ENCODE measurements around the gene KRTAP5-6.

The KRTAP5-6 gene, protein sequence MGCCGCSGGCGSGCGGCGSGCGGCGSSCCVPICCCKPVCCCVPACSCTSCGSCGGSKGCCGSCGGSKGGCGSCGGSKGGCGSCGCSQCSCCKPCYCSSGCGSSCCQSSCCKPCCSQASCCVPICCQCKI
- 0 reads per million in 2 experiments for total RNA-seq

DNA sequence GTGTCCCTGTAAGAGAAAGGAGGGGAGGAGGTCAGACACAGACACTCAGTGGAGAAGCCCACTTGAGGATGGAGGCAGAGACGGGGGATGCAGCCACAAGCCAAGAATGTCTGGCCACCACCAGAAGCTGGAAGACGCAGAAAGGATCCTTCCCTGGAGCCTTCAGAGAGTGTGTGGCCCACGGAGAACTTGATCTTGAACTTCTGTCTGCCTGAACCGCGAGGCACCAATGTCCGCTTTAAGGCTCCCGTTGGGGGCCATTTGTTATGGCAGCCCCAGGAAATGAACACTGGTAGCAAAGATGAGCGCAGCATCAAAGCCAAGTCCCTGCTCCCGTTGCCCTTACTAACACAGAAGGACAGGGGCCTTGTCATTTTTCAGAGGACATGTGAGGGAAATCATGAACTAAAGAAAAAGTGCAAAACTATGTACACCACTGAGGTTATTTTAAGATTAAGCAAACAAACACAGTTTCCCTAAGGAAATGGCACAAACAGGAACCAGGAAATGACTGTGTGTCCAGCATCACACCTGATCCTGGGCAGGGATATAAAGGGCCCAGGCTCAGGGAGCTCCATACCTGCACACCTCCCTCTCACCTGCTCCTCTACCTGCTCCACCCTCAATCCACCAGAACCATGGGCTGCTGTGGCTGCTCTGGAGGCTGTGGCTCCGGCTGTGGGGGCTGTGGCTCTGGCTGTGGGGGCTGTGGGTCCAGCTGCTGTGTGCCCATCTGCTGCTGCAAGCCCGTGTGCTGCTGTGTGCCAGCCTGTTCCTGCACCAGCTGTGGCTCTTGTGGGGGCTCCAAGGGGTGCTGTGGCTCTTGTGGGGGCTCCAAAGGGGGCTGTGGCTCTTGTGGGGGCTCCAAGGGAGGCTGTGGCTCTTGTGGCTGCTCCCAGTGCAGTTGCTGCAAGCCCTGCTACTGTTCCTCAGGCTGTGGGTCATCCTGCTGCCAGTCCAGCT lies at the start of gene KRTAP5-6:
Gene KRTAP5-6 (plus strand): TSS at position 588 of the 963 bp plus-strand sequence. CDS start 51 bp downstream, at position 639.
- no peak for DNase-seq (ENCODE audit: low read depth)

GRCh38 chr11:1647901-1648652 lies 48.9 kb upstream of the KRTAP5-6 start:
- no peak for DNase-seq (ENCODE audit: low read depth)

DNA sequence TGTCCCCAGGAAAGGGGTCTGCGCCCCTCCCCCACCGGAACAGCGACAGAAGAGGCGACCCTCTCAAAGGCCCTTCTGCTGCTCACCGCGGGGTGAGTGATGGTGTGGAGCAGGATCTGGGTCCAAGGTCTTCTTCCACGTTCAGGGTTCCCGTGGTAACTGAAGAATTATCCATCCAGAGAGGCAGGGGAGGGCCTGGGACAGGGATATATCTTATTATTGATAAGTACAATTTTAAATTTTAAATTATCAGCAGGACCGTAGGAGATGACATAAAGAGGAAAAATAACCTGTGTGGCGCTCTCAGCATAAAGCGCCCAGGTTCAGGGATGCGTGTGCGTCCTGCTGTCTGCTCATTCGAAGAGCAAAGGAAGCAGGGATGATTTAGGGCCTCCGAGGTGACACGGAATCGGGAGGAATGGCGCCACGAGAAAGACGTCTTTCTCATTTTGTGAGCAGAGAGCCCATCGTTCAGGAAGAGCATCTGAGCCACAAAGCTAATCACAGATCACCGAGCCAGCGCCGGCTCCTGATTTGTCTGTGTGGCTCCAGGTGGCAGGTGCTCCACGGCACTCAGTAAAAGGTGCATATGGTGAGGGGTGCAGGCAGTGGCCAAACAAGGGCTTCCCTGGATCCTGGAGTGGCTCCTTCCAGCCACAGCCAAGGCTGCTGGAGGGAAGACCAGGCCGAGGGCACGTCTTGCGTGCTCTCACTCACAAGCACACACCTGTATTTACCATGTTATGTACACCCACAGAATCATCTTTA lies 48.2 kb upstream of the KRTAP5-6 start:
- DNase-seq (ENCODE audit: low read depth) = no peak

- DNase-seq (ENCODE audit: low read depth) = no peak
Observed at GRCh38 chr11:1650034-1650917, 46.7 kb upstream of the KRTAP5-6 start.

DNA sequence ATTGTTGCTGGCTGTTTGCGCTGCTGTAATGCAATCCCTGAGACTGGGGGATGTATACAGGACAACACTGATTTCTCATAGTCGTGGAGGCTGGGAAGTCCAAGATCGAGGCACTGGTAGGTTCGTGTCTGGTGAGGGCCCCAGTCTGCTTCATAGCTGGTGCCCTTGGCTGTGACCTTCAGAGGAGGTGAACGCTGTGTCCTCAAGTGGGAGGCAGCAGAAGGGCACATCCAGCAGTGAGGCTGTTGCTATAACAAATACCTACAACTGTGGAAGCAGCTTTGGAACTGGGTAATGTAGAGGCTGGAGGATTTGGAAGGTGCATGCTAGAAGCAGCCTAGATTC lies 46.1 kb upstream of the KRTAP5-6 start:
- DNase-seq (ENCODE audit: low read depth) = no peak

GRCh38 chr11:1651411-1651980 lies 45.5 kb upstream of the KRTAP5-6 start:
- DNase-seq (ENCODE audit: low read depth) = no peak

DNA sequence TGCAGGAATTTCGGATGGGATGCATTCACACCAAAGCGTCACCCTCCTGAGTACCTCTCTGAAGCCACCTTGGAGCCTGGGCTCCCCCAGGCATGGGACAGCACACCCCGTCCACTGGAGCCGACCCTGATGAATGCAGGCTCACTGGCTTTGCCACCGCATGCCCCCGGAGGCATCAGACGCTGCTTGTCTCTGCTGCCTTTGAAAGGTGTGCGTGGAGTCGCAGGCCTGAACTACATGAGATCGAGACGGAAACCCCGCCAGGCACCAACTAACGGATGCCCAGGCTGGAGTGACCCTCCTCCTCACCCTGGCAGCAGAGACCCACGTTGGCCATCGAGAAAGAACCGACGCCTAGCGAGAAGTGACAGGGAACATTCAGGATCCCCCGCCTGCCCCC lies 45.0 kb upstream of the KRTAP5-6 start:
- no peak for DNase-seq (ENCODE audit: low read depth)

DNA sequence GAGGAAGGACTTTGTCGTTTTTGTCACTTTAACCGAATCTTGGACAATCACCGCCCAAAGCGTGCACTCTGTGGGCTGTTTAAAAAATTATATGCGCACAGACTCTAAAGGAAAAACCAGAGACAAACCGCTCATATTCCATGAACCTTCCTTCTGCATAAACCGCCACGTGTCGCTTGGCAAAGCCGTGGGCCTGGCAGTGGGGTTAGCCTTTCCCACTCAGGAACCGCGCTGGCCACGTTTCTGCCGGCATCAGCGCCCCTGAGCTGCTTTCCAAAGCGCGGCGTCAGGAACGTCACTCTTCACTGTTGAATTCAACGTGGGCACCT lies 44.6 kb upstream of the KRTAP5-6 start:
- no peak for DNase-seq (ENCODE audit: low read depth)

DNA sequence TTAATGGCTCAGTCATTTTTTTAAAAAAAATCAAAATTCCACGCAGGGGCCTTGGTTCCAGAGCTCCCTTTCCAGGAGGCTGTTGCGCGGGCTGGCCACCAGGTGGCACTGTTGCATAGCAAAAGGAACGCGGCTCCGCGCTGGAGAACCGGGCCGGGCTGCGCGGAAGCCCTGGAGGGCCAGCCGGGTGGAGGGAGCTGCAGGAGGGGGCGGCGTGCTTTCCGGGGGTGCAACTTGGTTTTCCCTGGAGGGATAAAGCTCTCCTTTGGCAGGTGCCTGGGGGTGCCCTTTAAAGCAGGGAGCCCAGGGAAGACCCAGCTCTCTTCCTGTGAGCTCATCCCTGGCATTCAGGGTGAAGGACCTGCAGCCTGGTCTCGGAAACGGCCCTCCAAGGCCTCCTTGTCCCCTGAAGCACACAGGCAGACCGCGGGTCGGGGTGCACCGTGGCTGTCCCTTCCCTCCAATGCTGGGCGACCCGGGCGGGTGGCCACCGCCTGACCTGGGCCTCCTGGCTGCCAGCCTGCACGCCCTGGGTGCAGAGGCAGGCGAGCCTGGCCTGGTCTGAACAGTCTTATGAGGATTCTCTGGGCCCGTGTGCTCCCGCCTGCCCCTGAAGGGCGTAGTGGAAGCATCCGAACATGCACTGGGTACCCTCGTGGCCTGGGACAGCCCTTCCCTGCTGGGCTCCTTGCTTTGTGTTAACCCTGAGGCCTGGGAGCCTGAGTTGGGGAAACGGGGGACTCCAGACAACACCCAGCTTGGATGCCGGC lies 44.0 kb upstream of the KRTAP5-6 start:
- DNase-seq (ENCODE audit: low read depth) = peak; percentile 67

DNA sequence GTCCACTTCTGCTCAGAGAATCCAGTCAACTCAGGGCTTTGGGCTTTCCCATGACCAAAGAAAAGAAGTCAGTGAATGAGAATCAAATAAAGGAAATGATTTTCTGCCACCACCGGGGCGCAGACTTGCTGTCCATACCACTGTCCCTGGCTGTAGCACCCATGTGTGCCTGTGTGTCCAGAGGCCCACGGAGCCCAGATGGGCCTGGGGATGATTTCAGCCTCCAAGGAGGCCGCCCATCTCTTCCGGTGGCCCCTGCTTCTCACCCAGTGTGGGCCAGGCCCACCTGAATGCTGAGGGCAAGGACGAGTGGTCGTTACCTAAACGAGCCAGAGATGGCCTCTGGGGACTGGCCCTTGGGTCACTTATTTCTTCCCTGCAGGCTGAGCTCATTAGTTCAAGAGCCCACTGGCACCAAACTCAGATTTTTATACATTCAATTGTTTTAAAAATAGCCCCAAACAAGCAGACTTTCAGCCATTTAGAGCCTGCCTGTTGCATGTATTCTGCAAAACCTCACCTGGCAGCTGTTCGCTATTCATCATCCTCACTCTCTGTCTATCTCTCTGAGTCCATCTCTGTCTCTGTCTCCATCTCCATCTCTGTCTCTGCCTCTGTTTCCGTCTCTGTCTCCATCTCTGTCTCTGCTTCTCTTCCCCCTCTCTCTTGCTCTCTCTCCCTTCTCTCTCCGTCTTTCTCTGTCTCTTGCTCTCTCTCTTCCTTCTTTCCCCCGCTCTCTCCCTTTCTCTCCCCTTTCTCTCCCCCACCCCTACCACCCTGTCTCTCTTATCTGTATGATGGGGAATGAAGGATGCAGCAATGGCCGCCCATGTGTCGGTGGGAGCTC lies 43.2 kb upstream of the KRTAP5-6 start:
- no peak for DNase-seq (ENCODE audit: low read depth)

- DNase-seq (ENCODE audit: low read depth) = no peak
Observed at GRCh38 chr11:1654388-1655167, 42.4 kb upstream of the KRTAP5-6 start.

DNA sequence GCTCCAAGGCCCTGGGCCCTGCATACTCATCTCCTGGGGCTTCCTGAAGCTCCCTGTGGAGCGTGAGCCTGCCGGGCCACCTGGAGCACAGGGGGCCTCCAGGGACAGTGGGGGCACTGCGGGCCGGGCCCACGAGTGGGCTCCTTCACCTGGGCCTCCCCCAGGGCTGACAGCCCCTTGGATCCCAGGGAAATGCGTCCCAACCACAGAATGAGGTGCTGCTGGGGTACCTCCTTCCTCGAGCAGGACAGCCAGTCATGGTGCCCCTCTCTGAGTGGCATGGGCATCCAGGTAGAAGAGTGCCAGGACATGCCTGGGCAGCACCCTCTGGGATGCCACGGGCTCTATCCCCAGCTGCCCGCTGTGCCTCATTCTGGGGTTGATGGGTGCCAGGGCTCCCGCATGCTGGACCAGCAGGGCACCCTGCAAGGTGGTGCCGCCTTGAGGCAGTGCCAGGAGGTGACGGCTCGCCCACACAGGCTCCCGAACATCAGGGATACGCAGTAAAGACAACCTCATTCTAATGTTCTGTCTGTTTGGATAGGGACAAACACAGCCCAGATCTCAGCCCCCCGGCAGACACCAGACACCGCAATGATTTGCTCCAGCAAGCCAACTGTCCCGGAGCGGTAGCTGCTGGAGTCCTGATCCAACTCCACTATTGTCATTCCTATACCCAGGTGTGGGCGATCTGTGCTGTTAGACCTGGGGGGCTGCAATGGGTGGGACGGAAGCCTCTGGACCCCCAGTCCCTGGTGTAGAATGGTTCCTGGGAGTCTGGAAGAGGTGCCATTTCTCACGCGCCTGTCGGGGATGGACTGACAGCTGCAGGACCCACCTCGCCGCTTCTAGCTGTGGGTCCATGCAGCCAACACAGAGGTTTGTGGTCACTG lies 41.6 kb upstream of the KRTAP5-6 start:
- DNase-seq (ENCODE audit: low read depth) = no peak

- no peak for DNase-seq (ENCODE audit: low read depth)
Observed at GRCh38 chr11:1656061-1656441, 40.9 kb upstream of the KRTAP5-6 start.

- DNase-seq (ENCODE audit: low read depth) = no peak
Observed at GRCh38 chr11:1656670-1657069, 40.3 kb upstream of the KRTAP5-6 start.

GRCh38 chr11:1659506-1659905 lies 37.5 kb upstream of the KRTAP5-6 start:
- no peak for DNase-seq (ENCODE audit: low read depth)

- no peak for DNase-seq (ENCODE audit: low read depth)
Observed at GRCh38 chr11:1660111-1660867, 36.7 kb upstream of the KRTAP5-6 start.
